HUES6 (cell line): ENCODE data around the gene HTN1.
"Not testable (repeated sequence)": the region's sequence is repeated elsewhere in the genome, so short reads cannot be mapped to it uniquely, and the experiment has no call there.

Experiments used
- H3K27ac ChIP-seq: 2 replicates; pipeline ENCODE4 v1.7.0; 2013; ENCODE audit warnings: low read depth, mild to moderate bottlenecking, low read length, inconsistent platforms
- H3K27me3 ChIP-seq: 2 replicates; pipeline ENCODE4 v1.6.1; 2013; ENCODE audit warnings: low read length; ENCODE audit not compliant: control insufficient read depth, insufficient read depth
- H3K36me3 ChIP-seq: 2 replicates; pipeline ENCODE4 v1.6.1; 2013; ENCODE audit warnings: low read length; ENCODE audit not compliant: control insufficient read depth, insufficient read depth
- H3K4me1 ChIP-seq: 2 replicates; pipeline ENCODE4 v1.6.1; 2013; ENCODE audit warnings: low read length; ENCODE audit not compliant: control insufficient read depth, insufficient read depth
- H3K4me3 ChIP-seq: 2 replicates; pipeline ENCODE4 v1.5.1; 2013; ENCODE audit warnings: low read depth, low read length
- H3K9ac ChIP-seq: one replicate; pipeline ENCODE4 v1.6.1; 2013; ENCODE audit warnings: mild to moderate bottlenecking, low read length
- H3K9me3 ChIP-seq: 2 replicates; pipeline ENCODE4 v1.6.1; 2013; ENCODE audit warnings: low read depth, low read length; ENCODE audit not compliant: control insufficient read depth, insufficient read depth

HTN1 gene

DNA sequence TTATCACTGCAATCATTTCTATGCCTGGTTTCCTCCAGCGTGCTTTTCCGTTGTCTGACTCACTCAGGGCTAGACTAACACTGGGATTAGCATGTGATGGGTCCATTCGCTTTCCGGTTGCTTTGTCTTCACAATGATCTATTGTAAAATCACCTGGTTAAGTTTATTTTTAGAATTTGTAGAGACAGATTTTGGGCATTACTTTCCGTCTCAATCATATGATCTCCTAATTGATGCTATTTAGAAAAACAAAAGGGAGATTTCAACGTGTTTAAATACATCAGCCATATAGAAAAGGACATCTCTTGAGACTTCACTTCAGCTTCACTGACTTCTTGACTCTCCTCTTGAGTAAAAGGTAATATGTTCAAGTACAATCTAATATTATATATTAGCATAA, at the start of gene HTN1:
TSS of gene HTN1 (plus strand) at position 301 of the 400 bp plus-strand sequence. CDS start 2,639 bp downstream, outside the sequence.
- not testable (repeated sequence) for H3K9me3 ChIP-seq, H3K27ac ChIP-seq, H3K4me3 ChIP-seq, H3K9ac ChIP-seq, H3K27me3 ChIP-seq, H3K4me1 ChIP-seq, H3K36me3 ChIP-seq

DNA sequence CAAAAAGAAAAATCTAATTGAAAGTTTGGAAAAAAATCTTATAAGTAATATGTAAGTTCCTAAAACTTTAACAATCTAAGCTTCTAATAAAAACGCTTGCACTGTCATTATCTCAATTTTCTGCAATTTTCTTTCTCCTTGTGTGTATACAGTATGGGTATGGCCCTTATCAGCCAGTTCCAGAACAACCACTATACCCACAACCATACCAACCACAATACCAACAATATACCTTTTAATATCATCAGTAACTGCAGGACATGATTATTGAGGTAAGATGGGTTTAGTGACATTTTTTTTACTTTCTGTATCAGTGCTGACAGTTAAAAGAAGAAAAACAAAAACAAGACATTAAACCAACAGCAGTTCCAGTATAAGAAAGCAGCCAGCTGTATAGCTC, 49.5 kb upstream of the HTN1 start:
- no peaks in the 10 kb centered on the region for H3K4me1 ChIP-seq

DNA sequence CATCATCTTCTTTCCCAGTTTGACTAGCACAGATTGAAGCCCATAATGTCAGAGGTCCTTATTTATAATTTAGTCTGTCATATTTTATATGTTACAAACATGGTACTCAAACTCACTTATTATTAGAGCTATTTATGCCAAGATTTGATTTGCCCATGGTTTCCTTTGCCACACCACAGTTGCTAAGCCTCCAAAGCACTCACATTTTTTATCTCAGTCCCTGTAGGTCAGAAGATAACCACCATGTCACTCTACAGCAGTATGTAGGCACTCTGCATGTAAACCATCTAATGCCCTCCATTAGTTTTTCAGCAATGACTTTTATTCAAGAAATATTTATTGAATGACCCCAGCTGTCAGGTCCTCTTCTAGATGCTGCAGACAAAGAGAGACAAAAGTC, 47.7 kb upstream of the HTN1 start:
- H3K27me3 ChIP-seq = no peaks in the 10 kb centered on the region
- H3K9ac ChIP-seq = no peak overlapping the region
- H3K4me3 ChIP-seq = no peak overlapping the region
- no peaks in the 10 kb centered on the region for H3K36me3 ChIP-seq
- no peaks in the 10 kb centered on the region for H3K4me1 ChIP-seq
- no peaks in the 10 kb centered on the region for H3K9me3 ChIP-seq
- no peak overlapping the region for H3K27ac ChIP-seq

More for the DNA sequence above, 49.5 kb upstream of the HTN1 start:
- no peaks in the 10 kb centered on the region for H3K9me3 ChIP-seq
- H3K27ac ChIP-seq = no peak overlapping the region
- H3K27me3 ChIP-seq = no peaks in the 10 kb centered on the region
- no peaks in the 10 kb centered on the region for H3K36me3 ChIP-seq
- no peak overlapping the region for H3K4me3 ChIP-seq
- no peak overlapping the region for H3K9ac ChIP-seq

DNA sequence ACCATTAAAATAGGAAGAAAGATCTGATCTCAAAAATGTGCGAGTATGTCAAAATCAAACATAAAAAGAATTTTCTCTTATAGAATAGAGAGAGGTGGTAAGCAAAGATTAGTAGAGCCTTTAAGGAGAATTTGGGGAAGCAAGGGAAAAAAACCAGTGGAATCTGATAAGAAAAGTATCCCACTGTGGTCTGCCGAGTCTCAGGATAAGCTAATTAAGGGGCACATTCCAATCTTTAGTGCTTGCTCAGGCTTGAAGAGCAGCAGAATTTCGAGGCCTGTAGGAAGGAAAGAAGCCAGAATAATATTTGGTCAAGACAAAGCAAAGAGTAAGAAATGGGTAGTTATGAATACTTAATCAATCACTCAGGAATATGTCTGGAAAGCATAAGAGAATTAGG, 41.5 kb upstream of the HTN1 start:
- H3K27me3 ChIP-seq = no peaks in the 10 kb centered on the region
- H3K27ac ChIP-seq = no peak overlapping the region
- H3K9ac ChIP-seq = no peak overlapping the region
- no peak overlapping the region for H3K4me3 ChIP-seq
- H3K36me3 ChIP-seq = no peaks in the 10 kb centered on the region
- no peaks in the 10 kb centered on the region for H3K4me1 ChIP-seq
- peaks cover 2% of the 10 kb centered on the region; the same call in 1 of the 2 replicates for H3K9me3 ChIP-seq

DNA sequence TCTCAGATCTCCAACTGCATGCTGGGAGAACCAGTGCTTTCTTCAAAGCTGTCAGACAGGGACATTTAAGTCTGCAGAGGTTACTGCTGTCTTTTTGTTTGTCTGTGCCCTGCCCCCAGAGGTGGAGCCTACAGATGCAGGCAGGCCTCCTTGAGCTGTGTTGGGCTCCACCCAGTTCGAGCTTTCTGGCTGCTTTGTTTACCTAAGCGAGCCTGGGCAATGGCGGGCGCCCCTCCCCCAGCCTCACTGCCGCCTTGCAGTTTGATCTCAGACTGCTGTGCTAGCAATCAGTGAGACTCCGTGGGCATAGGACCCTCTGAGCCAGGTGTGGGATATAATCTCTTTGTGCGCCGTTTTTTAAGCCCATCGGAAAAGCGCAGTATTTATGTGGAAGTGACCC, 31.2 kb upstream of the HTN1 start:
- H3K4me3 ChIP-seq = peak overlapping the region; percentile 54
- H3K4me1 ChIP-seq, H3K9ac ChIP-seq, H3K36me3 ChIP-seq, H3K27ac ChIP-seq, H3K9me3 ChIP-seq, H3K27me3 ChIP-seq: not testable (repeated sequence)

DNA sequence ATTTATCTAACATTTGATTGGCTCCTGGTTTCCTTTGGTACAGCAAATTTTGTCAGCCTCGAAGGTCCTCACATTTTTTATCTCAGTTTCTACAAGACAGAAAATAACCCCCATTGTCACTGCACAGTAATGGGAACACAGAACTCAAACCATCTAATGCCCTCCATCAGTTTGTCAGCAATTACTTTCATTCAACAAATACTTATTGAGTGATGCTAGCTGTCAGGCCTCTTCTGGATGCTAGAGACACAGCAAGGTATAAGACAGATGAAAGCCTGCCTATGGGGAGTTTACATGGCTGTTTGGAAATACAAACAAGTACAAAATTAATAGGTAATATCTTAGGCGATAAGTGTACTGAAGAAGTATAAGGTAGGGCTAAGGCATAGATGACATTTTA, 27.0 kb upstream of the HTN1 start:
- Histone ChIP-seq H3K27me3 (no peaks in the 10 kb centered on the region), H3K4me1 (no peaks in the 10 kb centered on the region), H3K9me3 (0 out of 2 replicates have a peak, but pooled peaks cover 5% of the 10 kb centered on the region), H3K9ac (no peak overlapping the region), H3K27ac (no peak overlapping the region), H3K4me3 (no peak overlapping the region), H3K36me3 (no peaks in the 10 kb centered on the region)

DNA sequence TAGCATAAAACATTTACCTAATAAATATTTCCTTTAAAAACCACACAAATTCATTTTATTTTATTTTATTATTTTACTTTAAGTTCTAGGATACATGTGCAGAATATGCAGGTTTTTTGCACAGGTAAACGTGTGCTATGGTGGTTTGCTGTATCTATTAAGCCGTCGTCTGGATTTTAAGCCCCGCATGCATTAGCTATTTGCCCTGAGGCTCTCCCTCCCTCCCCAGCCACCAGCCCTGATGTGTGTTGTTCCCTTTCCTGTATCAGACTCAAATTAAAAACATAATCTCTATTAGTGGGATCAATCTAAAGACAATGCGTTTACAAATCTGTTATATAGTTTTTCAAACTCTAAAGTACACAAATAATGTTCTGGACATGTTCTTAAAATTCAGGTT, 23.2 kb upstream of the HTN1 start:
- Histone ChIP-seq H3K9ac (no peak overlapping the region), H3K27me3 (no peaks in the 10 kb centered on the region), H3K4me3 (no peak overlapping the region), H3K9me3 (no peaks in the 10 kb centered on the region), H3K4me1 (no peaks in the 10 kb centered on the region), H3K36me3 (no peaks in the 10 kb centered on the region), H3K27ac (no peak overlapping the region)

DNA sequence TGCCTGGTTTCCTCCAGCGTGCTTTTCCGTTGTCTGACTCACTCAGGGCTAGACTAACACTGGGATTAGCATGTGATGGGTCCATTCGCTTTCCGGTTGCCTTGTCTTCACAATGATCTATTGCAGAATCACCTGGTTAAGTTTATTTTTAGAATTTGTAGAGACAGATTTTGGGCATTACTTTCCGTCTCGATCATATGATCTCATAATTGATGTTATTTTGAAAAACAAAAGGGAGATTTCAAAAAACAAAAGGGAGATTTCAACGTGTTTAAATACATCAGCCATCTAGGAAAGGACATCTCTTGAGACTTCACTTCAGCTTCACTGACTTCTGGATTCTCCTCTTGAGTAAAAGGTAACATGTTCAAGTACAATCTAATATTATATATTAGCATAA, 22.1 kb upstream of the HTN1 start, which contains the start of gene HTN3:
TSS of gene HTN3 (plus strand) at position 301 of the 400 bp plus-strand sequence. CDS start 2,282 bp downstream, outside the sequence.
- not testable (repeated sequence) for H3K9me3 ChIP-seq, H3K9ac ChIP-seq, H3K36me3 ChIP-seq, H3K4me3 ChIP-seq, H3K4me1 ChIP-seq, H3K27me3 ChIP-seq, H3K27ac ChIP-seq

DNA sequence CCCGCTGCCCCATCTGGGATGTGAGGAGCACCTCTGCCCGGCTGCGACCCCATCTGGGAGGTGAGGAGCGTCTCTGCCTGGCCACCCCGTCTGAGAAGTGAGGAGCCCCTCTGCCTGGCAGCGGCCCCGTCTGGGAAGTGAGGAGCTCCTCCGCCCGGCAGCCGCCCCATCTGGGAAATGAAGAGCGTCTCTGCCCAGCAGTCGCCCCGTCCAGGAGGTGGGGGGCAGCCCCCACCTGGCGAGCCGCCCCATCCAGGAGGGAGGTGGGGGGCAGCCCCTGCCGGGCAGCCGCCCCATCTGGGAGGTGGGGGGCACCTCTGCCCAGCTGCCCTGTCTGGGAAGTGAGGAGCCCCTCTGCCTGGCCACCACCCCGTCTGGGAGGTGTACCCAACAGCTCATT, 12.7 kb upstream of the HTN1 start:
- not testable (repeated sequence) for H3K4me3 ChIP-seq, H3K27ac ChIP-seq, H3K27me3 ChIP-seq, H3K36me3 ChIP-seq, H3K4me1 ChIP-seq, H3K9me3 ChIP-seq, H3K9ac ChIP-seq

DNA sequence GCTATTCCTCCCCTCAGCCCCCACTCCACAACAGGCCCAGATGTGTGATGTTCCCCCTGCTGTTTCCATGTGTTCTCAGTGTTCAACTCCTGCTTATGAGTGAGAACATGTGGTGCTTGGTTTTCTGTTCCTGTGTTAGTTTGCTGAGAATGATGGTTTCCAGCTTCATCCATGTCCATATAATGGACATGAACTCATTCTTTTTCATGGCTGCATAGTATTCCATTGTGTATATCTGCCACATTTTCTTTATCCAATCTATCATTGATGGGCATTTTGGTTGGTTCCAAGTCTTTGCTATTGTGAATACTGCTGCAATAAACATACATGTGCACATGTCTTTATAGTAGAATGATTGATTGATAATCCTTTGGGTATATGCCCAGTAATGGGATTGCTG, 10.3 kb upstream of the HTN1 start:
- not testable (repeated sequence) for H3K9me3 ChIP-seq, H3K27me3 ChIP-seq, H3K9ac ChIP-seq, H3K27ac ChIP-seq, H3K4me3 ChIP-seq, H3K36me3 ChIP-seq, H3K4me1 ChIP-seq

DNA sequence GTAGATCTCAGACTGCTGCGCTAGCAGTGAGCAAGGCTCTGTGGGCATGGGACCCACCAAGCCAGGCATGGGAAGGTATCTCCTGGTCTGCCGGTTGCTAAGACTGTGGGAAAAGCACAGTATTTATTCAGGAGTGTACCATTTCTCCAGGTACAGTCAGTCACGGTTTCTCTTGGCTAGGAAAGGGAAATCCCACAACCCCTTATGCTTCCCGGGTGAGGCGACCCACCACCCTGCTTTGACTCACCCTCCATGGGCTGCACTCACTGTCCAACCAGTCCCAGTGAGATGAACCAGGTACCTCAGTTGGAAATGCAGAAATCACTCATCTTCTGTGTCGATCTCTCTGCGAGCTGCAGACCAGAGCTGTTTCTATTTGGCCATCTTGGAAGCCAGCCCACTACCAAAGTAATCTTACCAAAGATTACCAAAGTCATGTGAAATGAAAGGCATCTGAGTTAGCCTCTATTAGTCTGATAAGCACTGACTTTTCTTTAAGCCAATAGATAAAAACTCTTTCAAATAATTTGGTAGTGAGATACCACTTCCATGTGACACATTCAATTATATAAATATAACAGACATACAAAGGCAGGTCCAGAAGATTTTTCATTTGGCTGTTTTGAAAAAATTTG, 8.5 kb upstream of the HTN1 start:
- Histone ChIP-seq H3K9me3 (peaks cover 8% of the 10 kb centered on the region; the same call in 1 of the 2 replicates), H3K4me1 (no peaks in the 10 kb centered on the region), H3K27me3 (no peaks in the 10 kb centered on the region), H3K9ac (no peak overlapping the region), H3K36me3 (no peaks in the 10 kb centered on the region), H3K27ac (no peak overlapping the region), H3K4me3 (no peak overlapping the region)

DNA sequence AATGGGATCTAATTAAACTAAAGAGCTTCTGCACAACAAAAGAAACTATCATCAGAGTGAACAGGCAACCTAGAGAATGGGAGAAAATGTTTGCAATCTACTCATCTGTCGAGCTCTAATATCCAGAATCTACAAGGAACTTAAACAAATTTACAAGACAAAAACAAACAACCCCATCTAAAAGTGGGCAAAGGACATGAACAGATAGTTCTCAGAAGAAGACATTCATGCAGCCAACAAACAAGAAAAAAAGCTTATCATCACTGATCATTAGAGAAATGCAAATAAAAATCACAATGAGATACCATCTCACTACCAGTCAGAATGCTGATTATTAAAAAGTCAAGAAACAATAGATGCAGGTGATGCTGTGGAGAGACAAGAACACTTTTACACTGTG, 6.3 kb downstream of the HTN1 start:
- H3K9ac ChIP-seq, H3K27me3 ChIP-seq: not testable (repeated sequence)

More for the DNA sequence above, 6.3 kb downstream of the HTN1 start:
- not testable (repeated sequence) for H3K9me3 ChIP-seq, H3K4me1 ChIP-seq, H3K4me3 ChIP-seq, H3K36me3 ChIP-seq, H3K27ac ChIP-seq
